Astrocyte (in vitro differentiated cells and primary cell): ENCODE data around the gene GNAQ. TPM values are rescaled to one million over a fixed set of nuclear protein-coding genes. Genes with fewer than 3 reads are reported as not detected.

Source experiments
- DNase-seq: peaks from one replicate; pipeline ENCODE4 v3.0.0-alpha.2; 2010; ENCODE audit warnings: low read depth
- FAIRE-seq: peaks from 2 replicates; lab custom pipeline; 2011; peaks lifted over from hg19 to GRCh38; lab: Jason Lieb, UNC
- H2AFZ ChIP-seq: 2 replicates; pipeline ENCODE4 v1.6.0; 2012; ENCODE audit warnings: low read depth, low read length, inconsistent platforms
- H3K27ac ChIP-seq: 2 replicates; pipeline ENCODE4 v1.5.1; 2011; ENCODE audit warnings: low read depth, low read length, inconsistent platforms
- H3K27me3 ChIP-seq: 2 replicates; pipeline ENCODE4 v1.6.0; 2011; ENCODE audit warnings: low read length, inconsistent platforms; ENCODE audit not compliant: insufficient read depth
- H3K36me3 ChIP-seq: 2 replicates; pipeline ENCODE4 v1.5.1; 2011; ENCODE audit warnings: low read length, inconsistent platforms; ENCODE audit not compliant: insufficient read depth
- H3K4me1 ChIP-seq: 2 replicates; pipeline ENCODE4 v1.5.1; 2011; ENCODE audit warnings: low read length, inconsistent platforms; ENCODE audit not compliant: insufficient read depth
- H3K4me2 ChIP-seq: 2 replicates; pipeline ENCODE4 v1.6.0; 2012; ENCODE audit warnings: low read length, inconsistent platforms
- H3K4me3 ChIP-seq: 2 replicates; pipeline ENCODE4 v1.5.1; 2011; ENCODE audit warnings: low read depth, mild to moderate bottlenecking, low read length, inconsistent platforms; ENCODE audit not compliant: insufficient read depth
- H3K79me2 ChIP-seq: 2 replicates; pipeline ENCODE4 v1.6.0; 2012; ENCODE audit warnings: mild to moderate bottlenecking, low read length, inconsistent platforms; ENCODE audit not compliant: insufficient read depth
- H3K9ac ChIP-seq: 2 replicates; pipeline ENCODE4 v1.6.0; 2012; ENCODE audit warnings: mild to moderate bottlenecking, low read length, inconsistent platforms
- H3K9me3 ChIP-seq: 2 replicates; pipeline ENCODE4 v1.5.1; 2012; ENCODE audit warnings: low read depth, mild to moderate bottlenecking, low read length, inconsistent platforms; ENCODE audit not compliant: insufficient read depth
- H4K20me1 ChIP-seq: 2 replicates; pipeline ENCODE4 v1.6.0; 2012; ENCODE audit warnings: low read length, inconsistent platforms; ENCODE audit not compliant: insufficient read depth
- H3K27ac Mint-ChIP-seq: one replicate; pipeline ENCODE4 v1.8.0; 2021; ENCODE audit warnings: mild to moderate bottlenecking, mixed read lengths; ENCODE audit not compliant: unreplicated experiment
- H3K27me3 Mint-ChIP-seq: one replicate; pipeline ENCODE4 v1.8.0; 2021; ENCODE audit warnings: low read depth, mixed read lengths; ENCODE audit not compliant: unreplicated experiment
- H3K36me3 Mint-ChIP-seq: one replicate; pipeline ENCODE4 v1.8.0; 2021; ENCODE audit warnings: low read depth, mixed read lengths; ENCODE audit not compliant: unreplicated experiment
- H3K4me1 Mint-ChIP-seq: one replicate; pipeline ENCODE4 v1.8.0; 2021; ENCODE audit warnings: low read depth, mixed read lengths; ENCODE audit not compliant: unreplicated experiment
- H3K4me3 Mint-ChIP-seq: one replicate; pipeline ENCODE4 v1.8.0; 2021; ENCODE audit warnings: mild to moderate bottlenecking, moderate library complexity, mixed read lengths; ENCODE audit not compliant: unreplicated experiment
- H3K9me3 Mint-ChIP-seq: one replicate; pipeline ENCODE4 v1.8.0; 2021; ENCODE audit warnings: mild to moderate bottlenecking, mixed read lengths; ENCODE audit not compliant: unreplicated experiment
- CTCF ChIP-seq: IDR thresholded peaks from 2 replicates; pipeline ENCODE4 v1.5.1; 2011; ENCODE audit warnings: low read depth, mild to moderate bottlenecking, inconsistent platforms, low read length, moderate library complexity; ENCODE audit not compliant: insufficient read depth
- EZH2 ChIP-seq: IDR thresholded peaks from 2 replicates; pipeline ENCODE4 v1.6.1; 2012; ENCODE audit warnings: mild to moderate bottlenecking, low read length, inconsistent platforms; ENCODE audit not compliant: insufficient read depth
- total RNA-seq: library from RNA; stranded (reverse); gene quantifications from 2 replicates; pipeline ENCODE4 v1.2.1, GENCODE V29; 2021

The GNAQ gene
- total RNA-seq, 1 donor from 2014 or later: 74.9 TPM

- FAIRE-seq: no peak
- peaks cover 2% of the 10 kb centered on the region for H3K36me3 ChIP-seq
- no peak overlapping the region for H3K4me3 ChIP-seq
- H3K4me2 ChIP-seq: no peak overlapping the region
- Mint-ChIP-seq H3K27me3 (no peaks in the 10 kb centered on the region), H3K9me3 (no peaks in the 10 kb centered on the region), H3K4me1 (peaks cover 2% of the 10 kb centered on the region), H3K4me3 (no peak overlapping the region), H3K36me3 (peaks cover 11% of the 10 kb centered on the region), H3K27ac (no peak overlapping the region)
- H3K4me1 ChIP-seq: no peaks in the 10 kb centered on the region
- no peak overlapping the region for H2AFZ ChIP-seq
- H3K27me3 ChIP-seq: no peaks in the 10 kb centered on the region
- H3K79me2 ChIP-seq: peaks cover 10% of the 10 kb centered on the region
- TF ChIP-seq CTCF (no peak), EZH2 (no peak)
- H3K27ac ChIP-seq: no peak overlapping the region
- H3K9me3 ChIP-seq: no peaks in the 10 kb centered on the region
- H3K9ac ChIP-seq: no peak overlapping the region
- peaks cover 8% of the 10 kb centered on the region for H4K20me1 ChIP-seq
- DNase-seq: no peak
These were observed 233.5 kb downstream of the GNAQ start for GRCh38 chr9:77798140-77798539.

- H3K9ac ChIP-seq: no peak overlapping the region
- H3K4me2 ChIP-seq: no peak overlapping the region
- no peaks in the 10 kb centered on the region for H3K9me3 ChIP-seq
- Mint-ChIP-seq H3K4me3 (no peak overlapping the region), H3K36me3 (peaks cover 16% of the 10 kb centered on the region), H3K4me1 (peaks cover 1% of the 10 kb centered on the region), H3K9me3 (no peaks in the 10 kb centered on the region), H3K27me3 (no peaks in the 10 kb centered on the region), H3K27ac (no peak overlapping the region)
- TF ChIP-seq EZH2 (no peak), CTCF (no peak)
- H2AFZ ChIP-seq: no peak overlapping the region
- H3K36me3 ChIP-seq: no peaks in the 10 kb centered on the region
- H3K79me2 ChIP-seq: peaks cover 6% of the 10 kb centered on the region
- H3K27ac ChIP-seq: no peak overlapping the region
- no peak overlapping the region for H3K4me3 ChIP-seq
- no peaks in the 10 kb centered on the region for H3K27me3 ChIP-seq
- H3K4me1 ChIP-seq: no peaks in the 10 kb centered on the region
- no peaks in the 10 kb centered on the region for H4K20me1 ChIP-seq
- no peak for DNase-seq
- FAIRE-seq: no peak
These were observed 236.6 kb downstream of the GNAQ start for GRCh38 chr9:77794985-77795384.

GRCh38 chr9:77793849-77794248 is 237.8 kb downstream of the GNAQ start:
- H3K4me1 ChIP-seq: no peaks in the 10 kb centered on the region
- H3K9me3 ChIP-seq: no peaks in the 10 kb centered on the region
- no peaks in the 10 kb centered on the region for H3K27me3 ChIP-seq
- FAIRE-seq: no peak
- no peak for DNase-seq
- H4K20me1 ChIP-seq: no peaks in the 10 kb centered on the region
- no peak overlapping the region for H2AFZ ChIP-seq
- no peak overlapping the region for H3K27ac Mint-ChIP-seq
- H3K4me3 ChIP-seq: no peak overlapping the region
- H3K4me2 ChIP-seq: no peak overlapping the region
- H3K4me3 Mint-ChIP-seq: no peak overlapping the region
- H3K79me2 ChIP-seq: peaks cover under 1% of the 10 kb centered on the region
- H3K9me3 Mint-ChIP-seq: no peaks in the 10 kb centered on the region
- peaks cover 16% of the 10 kb centered on the region for H3K36me3 Mint-ChIP-seq
- TF ChIP-seq EZH2: no peak
- no peaks in the 10 kb centered on the region for H3K27me3 Mint-ChIP-seq
- no peaks in the 10 kb centered on the region for H3K36me3 ChIP-seq
- H3K27ac ChIP-seq: no peak overlapping the region
- H3K9ac ChIP-seq: no peak overlapping the region
- peaks cover 1% of the 10 kb centered on the region for H3K4me1 Mint-ChIP-seq
